Neuronal stem cell (in vitro differentiated cells): ENCODE results near the gene IL21R.

Experiments used
- DNase-seq: peaks from one replicate; pipeline ENCODE4 v3.0.0-alpha.2; 2013; ENCODE audit warnings: low spot score
- H2AFZ ChIP-seq: one replicate; pipeline ENCODE4 v1.6.1; 2013; ENCODE audit warnings: mild to moderate bottlenecking, low read length, inconsistent platforms
- H2AK5ac ChIP-seq: 2 replicates; pipeline ENCODE4 v1.6.1; 2013; ENCODE audit warnings: low read depth, mild to moderate bottlenecking, inconsistent platforms, low read length, moderate library complexity, mixed read lengths
- H2BK120ac ChIP-seq: 2 replicates; pipeline ENCODE4 v1.6.1; 2013; ENCODE audit warnings: low read depth, mild to moderate bottlenecking, inconsistent platforms, low read length, moderate library complexity, mixed read lengths
- H2BK12ac ChIP-seq: one replicate; pipeline ENCODE4 v1.6.1; 2013; ENCODE audit warnings: low read length, inconsistent platforms
- H2BK15ac ChIP-seq: 2 replicates; pipeline ENCODE4 v1.6.1; 2013; ENCODE audit warnings: mild to moderate bottlenecking, low read length, inconsistent platforms, mixed read lengths
- H2BK5ac ChIP-seq: one replicate; pipeline ENCODE4 v1.6.1; 2013; ENCODE audit warnings: inconsistent platforms, mild to moderate bottlenecking, low read length, moderate library complexity
- H3K14ac ChIP-seq: one replicate; pipeline ENCODE4 v1.6.1; 2013; ENCODE audit warnings: low read length, inconsistent platforms
- H3K18ac ChIP-seq: 2 replicates; pipeline ENCODE4 v1.6.1; 2013; ENCODE audit warnings: low read length, inconsistent platforms
- H3K23ac ChIP-seq: 2 replicates; pipeline ENCODE4 v1.6.1; 2013; ENCODE audit warnings: low read depth, mild to moderate bottlenecking, mixed read lengths, low read length, inconsistent platforms; ENCODE audit not compliant: poor library complexity
- H3K27ac ChIP-seq: replicated peaks from 3 replicates; pipeline ENCODE4 v1.5.1; 2013; ENCODE audit warnings: low read length, inconsistent platforms
- H3K27me3 ChIP-seq, 3 experiments: 2 replicates each; pipeline ENCODE4 v1.6.1; 2013; ENCODE audit warnings: low read length in 3 of 3, mild to moderate bottlenecking in 2 of 3, inconsistent platforms in 1 of 3, low read depth in 1 of 3, mixed read lengths in 1 of 3, moderate library complexity in 1 of 3; ENCODE audit not compliant: control insufficient read depth in 3 of 3, insufficient read depth in 3 of 3
- H3K36me3 ChIP-seq, 2 donors: replicated peaks in 1 of 2; 2 replicates each; pipeline ENCODE4 v1.6.1; 2013; ENCODE audit warnings: low read length in 2 of 2; ENCODE audit not compliant: control insufficient read depth in 2 of 2, insufficient read depth in 2 of 2
- H3K4ac ChIP-seq: 2 replicates; pipeline ENCODE4 v1.6.1; 2013; ENCODE audit warnings: inconsistent platforms, mild to moderate bottlenecking, low read length, moderate library complexity
- H3K4me1 ChIP-seq, 2 donors: 1 replicate in 1 of 2; 2 replicates in 1 of 2; pipeline ENCODE4 v1.6.1; 2013; ENCODE audit warnings: low read length in 2 of 2, low read depth in 1 of 2; ENCODE audit not compliant: control insufficient read depth in 2 of 2, insufficient read depth in 1 of 2
- H3K4me2 ChIP-seq: one replicate; pipeline ENCODE4 v1.6.1; 2013; ENCODE audit warnings: mild to moderate bottlenecking, low read length, inconsistent platforms; ENCODE audit not compliant: insufficient read depth, poor library complexity, severe bottlenecking
- H3K4me3 ChIP-seq, 2 donors: 2 replicates each; pipeline ENCODE4 v1.5.1; 2013; ENCODE audit warnings: low read length in 2 of 2, mild to moderate bottlenecking in 2 of 2, inconsistent platforms in 1 of 2, moderate library complexity in 1 of 2
- H3K79me1 ChIP-seq: one replicate; pipeline ENCODE4 v1.6.1; 2013; ENCODE audit warnings: low read depth, mild to moderate bottlenecking, inconsistent platforms, low read length, moderate library complexity
- H3K9ac ChIP-seq: one replicate; pipeline ENCODE4 v1.6.1; 2013; ENCODE audit warnings: mild to moderate bottlenecking, low read depth, low read length, inconsistent platforms; ENCODE audit not compliant: poor library complexity
- H3K9me3 ChIP-seq, 2 donors: replicated peaks in 1 of 2; 2 replicates each; pipeline versions ENCODE3 to v1.6.1; 2013; ENCODE audit warnings: low read length in 2 of 2, mild to moderate bottlenecking in 2 of 2, inconsistent platforms in 1 of 2, low read depth in 1 of 2, mixed read lengths in 1 of 2, moderate library complexity in 1 of 2; ENCODE audit not compliant: control insufficient read depth in 2 of 2, insufficient read depth in 1 of 2
- H4K8ac ChIP-seq: one replicate; pipeline ENCODE4 v1.6.1; 2013; ENCODE audit warnings: low read depth, mild to moderate bottlenecking, inconsistent platforms, low read length, moderate library complexity
- H4K91ac ChIP-seq: one replicate; pipeline ENCODE4 v1.6.1; 2013; ENCODE audit warnings: low read length, low read depth, mild to moderate bottlenecking, inconsistent platforms; ENCODE audit not compliant: poor library complexity
- WGBS, 2 donors: extraction: QIAGEN DNeasy Blood & Tissue Kit; methylation state at CpG; one replicate each; pipeline ENCODE4 v1.1.7; 2013; ENCODE audit warnings: missing lambda C conversion rate in 2 of 2, mixed read lengths in 1 of 2; ENCODE audit not compliant: insufficient read length in 2 of 2, insufficient replicate concordance in 1 of 2; ENCODE audit errors: extremely low coverage in 2 of 2; 5-methylcytosine and 5-hydroxymethylcytosine counted together

IL21R gene

DNA sequence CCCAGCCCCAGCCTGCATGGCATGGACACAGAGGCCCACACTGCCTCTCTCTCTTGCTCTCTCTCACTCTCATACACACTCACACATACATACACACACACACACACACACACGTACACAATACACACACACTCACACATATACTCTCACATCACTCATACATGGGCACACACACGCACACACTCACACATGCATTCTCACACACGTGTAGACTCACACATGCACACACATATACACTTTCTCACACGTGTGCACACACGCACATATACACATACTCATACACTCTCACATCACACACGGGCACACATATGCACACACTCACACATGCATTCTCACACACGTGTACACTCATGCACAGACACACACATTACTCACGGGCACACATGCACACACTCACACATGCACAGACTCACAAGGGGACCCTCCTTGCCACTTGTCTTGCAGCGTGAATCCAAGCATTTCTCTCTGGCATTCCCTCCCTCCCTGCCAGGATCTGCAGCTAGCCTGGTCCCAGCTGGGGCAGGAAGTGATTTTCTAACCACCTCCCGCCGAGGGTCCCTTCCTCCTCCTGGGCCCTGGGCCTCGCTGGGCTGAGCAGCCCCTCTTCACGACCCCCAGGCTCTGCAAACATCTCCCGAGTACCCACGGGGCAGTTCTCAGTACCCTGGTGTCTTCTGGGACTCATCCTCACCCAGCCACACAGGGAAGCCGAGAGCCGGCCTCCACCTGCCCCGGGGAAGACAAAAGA, 37.5 kb downstream of the IL21R start:
- Histone ChIP-seq H3K27ac (no peak overlapping the region), H3K14ac (peak overlapping the region; percentile 72), H3K27me3 (no peaks in the 10 kb centered on the region), H3K4ac (peak overlapping the region; percentile 84), H3K9me3 (peaks cover 2 to 8% of the 10 kb centered on the region in 2 donors), H2BK120ac (no peak overlapping the region), H3K18ac (peak overlapping the region; percentile 45), H4K8ac (no peak overlapping the region), H2AK5ac (no peak overlapping the region), H3K4me2 (no peak overlapping the region), H3K9ac (no peak overlapping the region), H3K23ac (peak overlapping the region; percentile 29), H2BK12ac (no peak overlapping the region), H2BK5ac (no peak overlapping the region), H3K4me1 (peaks cover 0 to 5% of the 10 kb centered on the region in 2 donors), H3K4me3 (no peak overlapping the region), H2AFZ (peak overlapping the region; percentile 83), H3K36me3 (peaks cover 0 to 2% of the 10 kb centered on the region in 2 donors), H4K91ac (peak overlapping the region; percentile 61), H3K79me1 (no peaks in the 10 kb centered on the region), H2BK15ac (no peak overlapping the region)
- no peak for DNase-seq
- 80 to 100% methylated on average over 1 of the region's 18 CpGs for WGBS, 2 donors

DNA sequence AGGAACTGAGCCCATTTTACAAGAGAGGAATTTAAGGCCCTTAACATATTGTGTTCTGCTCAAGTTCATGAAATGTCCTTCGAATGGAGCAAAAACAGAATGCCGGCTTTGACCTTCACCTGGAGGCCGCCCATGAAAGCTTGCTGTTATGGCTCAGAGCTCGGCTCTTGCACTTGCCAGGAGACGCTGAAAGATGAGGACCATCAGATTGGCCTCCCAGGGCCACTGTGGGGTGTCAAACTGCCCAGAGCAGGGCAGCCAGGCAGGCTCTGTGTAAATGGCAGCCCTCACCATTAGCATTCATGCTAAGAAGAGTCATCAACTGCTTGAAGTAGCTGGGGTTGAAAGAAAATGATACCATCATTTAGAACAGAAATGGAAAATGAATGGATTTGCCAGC, 39.3 kb downstream of the IL21R start:
- Histone ChIP-seq H3K27me3 (no peaks in the 10 kb centered on the region), H2BK12ac (no peak overlapping the region), H3K9ac (no peak overlapping the region), H4K91ac (no peak overlapping the region), H4K8ac (no peak overlapping the region), H2BK15ac (no peak overlapping the region), H2BK120ac (no peak overlapping the region), H3K36me3 (peaks cover 0 to 2% of the 10 kb centered on the region in 2 donors), H2AK5ac (no peak overlapping the region), H3K4ac (no peak overlapping the region), H3K18ac (no peak overlapping the region), H3K4me2 (no peak overlapping the region), H3K27ac (no peak overlapping the region), H2AFZ (no peak overlapping the region), H3K9me3 (peaks cover 10 to 15% of the 10 kb centered on the region in 2 donors), H3K79me1 (no peaks in the 10 kb centered on the region), H3K23ac (no peak overlapping the region), H3K4me3 (no peak overlapping the region), H3K14ac (no peak overlapping the region), H2BK5ac (no peak overlapping the region), H3K4me1 (peaks cover 0 to 5% of the 10 kb centered on the region in 2 donors)
- no peak for DNase-seq
- WGBS, 2 donors = no CpG with 5 or more reads among the region's 5 CpGs

DNA sequence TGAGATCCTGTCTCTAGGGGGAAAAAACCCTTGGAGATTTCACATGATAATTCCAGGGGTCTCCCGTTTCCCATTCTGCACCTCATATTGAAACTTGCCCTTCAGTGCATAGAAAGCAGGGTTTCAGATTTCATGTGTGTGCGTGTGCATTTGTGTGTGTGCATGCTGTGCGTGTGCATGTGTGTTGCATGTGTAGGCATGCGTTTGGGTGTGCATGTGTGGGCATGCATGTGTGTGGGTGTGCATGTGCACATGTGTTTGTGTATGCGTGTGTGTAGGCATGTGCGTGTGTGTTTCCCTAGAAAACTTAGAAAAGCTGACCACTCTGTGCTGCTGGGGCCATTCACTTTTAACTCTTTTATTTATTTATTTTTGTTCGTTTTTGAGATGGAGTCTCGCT, 40.0 kb downstream of the IL21R start:
- Histone ChIP-seq H2BK120ac (no peak overlapping the region), H3K4me2 (no peak overlapping the region), H3K36me3 (peaks cover 0 to 2% of the 10 kb centered on the region in 2 donors), H3K9ac (peak overlapping the region; percentile 9), H3K27ac (no peak overlapping the region), H3K79me1 (no peaks in the 10 kb centered on the region), H2BK15ac (no peak overlapping the region), H2BK5ac (no peak overlapping the region), H3K18ac (no peak overlapping the region), H3K23ac (no peak overlapping the region), H2AK5ac (no peak overlapping the region), H3K27me3 (no peaks in the 10 kb centered on the region), H3K4me3 (peak overlapping the region in 1 of 2 donors; percentile 67), H3K14ac (no peak overlapping the region), H2BK12ac (no peak overlapping the region), H2AFZ (no peak overlapping the region), H3K4ac (no peak overlapping the region), H4K8ac (no peak overlapping the region), H3K4me1 (peaks cover 0 to 5% of the 10 kb centered on the region in 2 donors), H4K91ac (no peak overlapping the region), H3K9me3 (peaks cover 10 to 15% of the 10 kb centered on the region in 2 donors)
- DNase-seq = no peak
- no CpG with 5 or more reads among the region's 8 CpGs for WGBS, 2 donors

- Histone ChIP-seq H3K36me3 (peaks cover 0 to 2% of the 10 kb centered on the region in 2 donors), H2BK15ac (no peak overlapping the region), H3K4me2 (no peak overlapping the region), H3K27me3 (no peaks in the 10 kb centered on the region), H2BK5ac (no peak overlapping the region), H4K91ac (no peak overlapping the region), H2BK12ac (no peak overlapping the region), H2AFZ (no peak overlapping the region), H3K9ac (no peak overlapping the region), H3K14ac (no peak overlapping the region), H2BK120ac (no peak overlapping the region), H3K4ac (no peak overlapping the region), H3K27ac (no peak overlapping the region), H3K9me3 (peaks cover 10 to 15% of the 10 kb centered on the region in 2 donors), H2AK5ac (no peak overlapping the region), H3K18ac (no peak overlapping the region), H3K79me1 (no peaks in the 10 kb centered on the region), H3K4me1 (peaks cover 0 to 4% of the 10 kb centered on the region in 2 donors), H3K23ac (no peak overlapping the region), H3K4me3 (no peak overlapping the region), H4K8ac (no peak overlapping the region)
- DNase-seq = no peak
- WGBS, 2 donors = no CpG with 5 or more reads among the region's 2 CpGs
Measured at GRCh38 chr16:27444015-27444414, 42.0 kb downstream of the IL21R start.
